Frontal cortex (tissue), 4 donors: ENCODE results near the gene PSMA6. TPM values are rescaled to one million over a fixed set of nuclear protein-coding genes. Genes with fewer than 3 reads are reported as not detected.
"Not testable (repeated sequence)": the region's sequence is repeated elsewhere in the genome, so short reads cannot be mapped to it uniquely, and the experiment has no call there.

Experiments
- DNase-seq, 2 donors: peaks; one replicate each; pipeline ENCODE4 v3.0.0; 2012; ENCODE audit warnings: low spot score in 2 of 2
- FAIRE-seq: peaks from 2 replicates; lab custom pipeline; 2012; peaks lifted over from hg19 to GRCh38; lab: Jason Lieb, UNC
- total RNA-seq: library from RNA; depleted of rRNA; stranded (reverse); fragments of >200 nt; gene quantifications from one replicate; pipeline ENCODE4 v1.2.3, GENCODE V29; 2014
- donor health status: control.
- donor health status: control.
- donor health status: control.

Gene PSMA6
- total RNA-seq, 1 donor from 2014 or later, result 218 TPM

DNA sequence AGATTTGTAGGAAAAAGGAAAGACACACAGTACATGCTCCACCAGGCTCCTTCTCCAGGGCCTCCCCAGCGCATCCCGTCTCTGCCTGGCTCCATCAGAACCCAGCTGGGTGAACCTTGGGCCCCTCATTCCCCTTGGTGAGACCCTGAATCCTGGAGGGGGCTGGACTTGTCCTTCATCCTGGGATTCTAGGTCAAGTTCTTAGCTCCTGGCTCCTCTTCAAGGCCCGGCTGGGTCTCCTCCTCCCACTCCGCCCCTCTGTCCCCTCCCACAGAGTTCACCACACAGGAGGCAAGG is 49.2 kb downstream of the PSMA6 start:
- DNase-seq (no peak), FAIRE-seq (no peak)

DNA sequence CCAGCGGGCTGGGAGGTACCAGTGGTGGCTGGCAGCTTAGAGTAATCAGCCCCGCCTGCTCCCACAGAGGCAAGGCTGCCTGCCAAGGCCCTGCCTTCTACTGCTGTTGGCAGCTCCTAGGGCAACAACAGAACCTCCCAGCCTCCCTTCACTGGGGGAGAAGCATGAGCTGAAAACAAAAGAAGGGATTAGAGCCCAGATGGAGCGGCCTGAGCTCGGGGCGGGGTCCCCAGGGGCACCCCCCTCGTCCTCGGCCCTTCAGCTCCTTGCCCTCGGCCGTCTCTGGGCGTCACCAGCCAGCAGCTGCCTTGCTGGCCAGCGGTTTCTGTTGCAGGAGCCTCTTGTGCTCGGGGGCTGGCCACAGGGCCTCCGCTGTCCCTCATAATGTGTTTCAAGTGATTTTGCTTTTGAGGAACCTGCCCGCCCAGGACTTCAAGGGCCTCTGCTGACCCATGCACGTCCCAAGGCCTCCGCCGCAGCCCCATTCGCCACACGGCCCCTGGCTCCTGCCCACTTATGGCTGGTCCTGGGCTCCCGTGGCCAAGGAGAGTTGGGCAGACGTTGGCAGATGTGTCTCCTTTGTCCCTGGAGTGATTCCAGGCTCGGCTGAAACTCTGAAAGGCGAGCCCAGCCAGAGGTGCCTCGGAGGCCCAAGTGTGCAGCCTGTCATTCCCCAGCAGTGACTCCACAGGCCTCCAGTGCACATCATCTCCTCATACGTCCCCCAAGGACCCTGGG is 49.7 kb downstream of the PSMA6 start:
- FAIRE-seq (no peak), DNase-seq (peak; percentile 52 to 79)

DNA sequence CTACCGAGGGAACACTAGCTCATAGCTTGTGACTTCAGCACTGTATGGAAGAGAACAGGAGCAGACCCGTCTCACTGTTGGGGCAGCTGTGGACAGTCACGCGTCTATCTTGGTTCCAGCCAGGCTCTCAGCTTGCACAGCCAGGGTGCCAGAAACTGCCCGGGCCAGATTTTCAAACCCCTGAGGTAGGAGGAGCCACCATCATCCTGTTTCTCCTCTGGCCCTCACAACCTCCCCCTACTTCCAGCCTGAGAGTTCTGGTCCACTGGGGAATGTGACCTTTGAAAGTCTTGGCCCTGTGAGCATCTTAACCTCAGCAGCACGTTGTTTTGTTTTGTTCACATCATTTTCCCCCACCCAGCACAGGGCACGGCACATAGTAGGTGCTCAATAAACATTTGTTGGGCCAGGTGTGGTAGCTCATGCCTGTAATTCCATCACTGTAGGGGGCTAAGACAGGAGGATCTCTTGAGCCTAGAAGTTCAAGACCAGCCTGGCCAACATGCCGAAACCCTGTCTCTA is 50.4 kb downstream of the PSMA6 start:
- FAIRE-seq (no peak), DNase-seq (no peak)

DNA sequence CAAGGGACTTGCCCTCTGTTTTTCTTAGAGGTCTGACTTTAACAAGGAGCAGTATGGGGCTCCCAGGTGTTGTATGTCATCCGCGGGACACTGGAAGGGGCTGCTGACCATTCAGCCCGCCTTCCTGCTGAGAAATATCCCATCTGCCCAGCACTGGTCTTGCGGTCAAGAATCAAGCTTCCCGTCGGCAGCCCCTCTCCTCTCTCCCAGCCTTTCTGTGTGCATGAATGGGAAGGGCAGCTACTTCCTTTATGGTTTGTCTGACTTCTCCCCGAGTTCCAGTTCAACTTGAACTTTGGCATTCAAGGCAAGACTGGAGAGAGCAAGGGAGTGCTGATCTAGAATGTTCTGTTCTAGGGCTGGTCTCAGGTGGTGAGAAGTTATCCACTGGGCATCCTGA is 51.5 kb downstream of the PSMA6 start:
- DNase-seq (no peak), FAIRE-seq (no peak)

DNA sequence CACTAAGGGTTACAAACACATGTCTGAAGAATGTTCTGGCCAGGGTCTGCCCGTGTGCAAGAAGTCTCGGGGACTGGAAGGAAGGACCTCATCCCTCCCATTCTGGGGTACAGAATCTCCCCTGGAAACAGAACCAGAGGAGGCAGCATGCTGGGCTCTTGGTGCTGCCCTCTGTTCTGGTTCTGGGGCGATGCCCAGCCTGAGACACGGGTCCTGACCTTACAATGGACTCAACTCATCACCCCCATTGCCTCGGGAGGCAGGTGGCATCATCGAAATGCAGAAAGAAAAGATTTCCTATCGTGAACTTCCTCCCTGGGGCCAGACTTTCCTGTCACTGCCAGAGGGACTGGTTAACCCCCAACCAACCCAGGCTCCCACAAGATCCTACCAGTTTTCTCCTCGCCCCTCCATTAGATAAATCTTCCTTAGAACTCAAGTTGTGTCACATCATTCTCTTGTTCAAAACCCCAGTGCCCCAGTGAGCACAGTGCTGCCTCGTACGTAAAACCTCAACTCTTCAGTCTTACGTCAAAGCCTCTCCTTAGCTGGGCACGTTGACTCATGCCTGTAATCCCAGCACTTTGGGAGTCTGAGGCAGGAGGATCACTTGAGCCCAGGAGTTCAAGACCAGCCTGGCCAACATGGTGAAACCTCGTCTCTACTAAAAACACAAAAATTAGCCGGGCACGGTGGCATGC is 52.1 kb downstream of the PSMA6 start:
- DNase-seq, result no peak
- no peak for FAIRE-seq

DNA sequence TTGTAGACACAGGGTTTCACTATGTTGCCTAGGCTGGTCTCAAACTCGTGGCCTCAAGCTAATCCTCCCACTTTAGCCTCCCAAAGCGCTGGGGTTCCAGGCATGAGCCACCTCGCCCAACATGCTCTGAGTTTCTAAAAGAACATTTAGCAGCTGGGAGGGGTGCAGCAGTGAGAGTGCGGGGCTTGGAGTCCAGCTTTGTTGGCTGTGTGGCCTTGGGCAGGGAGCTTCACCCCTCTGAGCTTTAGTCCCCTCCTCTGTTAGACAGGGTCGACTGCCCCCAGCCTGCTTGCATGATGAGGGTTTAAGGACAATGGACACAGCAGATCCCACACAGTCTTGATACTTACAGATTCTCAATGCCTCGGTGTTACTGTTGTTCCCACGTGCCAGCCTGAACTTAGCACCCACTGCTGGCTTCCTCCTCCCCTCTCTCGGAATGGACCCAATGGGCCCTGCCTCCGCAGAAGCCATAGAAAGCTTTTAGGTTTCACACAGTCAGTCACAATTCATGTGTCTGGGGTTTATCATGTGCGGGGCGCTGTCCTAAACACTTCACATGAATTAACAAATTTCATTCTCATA is 54.6 kb downstream of the PSMA6 start:
- no peak for FAIRE-seq
- DNase-seq, result no peak

DNA sequence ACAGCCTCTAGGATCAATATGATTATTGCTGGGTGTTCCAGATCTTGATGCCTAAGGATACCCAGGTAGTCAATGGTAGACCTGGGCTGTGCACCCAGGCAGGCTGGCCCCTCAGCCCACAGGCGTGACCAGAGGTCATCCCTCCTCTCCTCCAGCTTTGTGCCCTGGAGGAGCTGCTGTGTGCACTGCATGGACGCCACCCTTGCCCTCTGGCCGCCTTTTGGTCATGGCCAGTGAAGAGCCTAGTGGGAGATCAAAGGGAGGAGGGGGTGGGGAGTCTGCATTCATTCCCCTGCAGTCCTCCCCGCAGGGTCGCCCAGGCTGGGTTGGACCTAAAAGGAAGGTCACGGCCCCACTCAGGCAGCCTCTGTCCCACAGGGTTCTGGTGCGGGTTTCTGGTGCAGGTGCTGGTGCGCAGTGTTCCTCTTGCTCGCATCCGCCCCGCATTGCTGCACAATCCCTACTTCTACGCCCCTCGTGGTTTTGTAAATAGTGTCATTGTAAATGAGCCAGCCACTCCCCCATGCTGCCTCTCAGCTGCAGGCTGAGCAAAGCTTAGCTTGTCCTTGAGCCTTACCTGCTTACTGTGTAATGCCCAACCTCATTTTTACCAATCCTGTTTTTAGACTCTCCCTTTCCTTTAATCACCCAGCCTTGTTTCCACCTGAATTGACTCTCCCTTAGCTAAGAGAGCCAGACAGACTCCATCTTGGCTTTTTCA is 55.3 kb downstream of the PSMA6 start:
- DNase-seq, result no peak
- no peak for FAIRE-seq

DNA sequence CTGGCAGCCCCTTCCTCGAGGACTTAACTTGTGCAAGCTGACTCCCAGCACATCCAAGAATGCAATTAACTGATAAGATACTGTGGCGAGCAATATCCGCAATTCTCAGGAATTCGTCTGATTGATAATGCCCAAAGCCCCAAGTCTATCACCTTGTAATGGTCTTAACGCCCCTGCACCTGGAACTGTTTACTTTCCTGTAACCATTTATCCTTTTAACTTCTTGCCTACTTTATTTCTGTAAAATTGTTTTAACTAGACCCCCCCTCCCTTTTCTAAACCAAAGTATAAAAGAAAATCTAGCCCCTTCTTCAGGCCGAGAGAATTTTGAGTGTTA is 55.8 kb downstream of the PSMA6 start:
- FAIRE-seq, DNase-seq: not testable (repeated sequence)

DNA sequence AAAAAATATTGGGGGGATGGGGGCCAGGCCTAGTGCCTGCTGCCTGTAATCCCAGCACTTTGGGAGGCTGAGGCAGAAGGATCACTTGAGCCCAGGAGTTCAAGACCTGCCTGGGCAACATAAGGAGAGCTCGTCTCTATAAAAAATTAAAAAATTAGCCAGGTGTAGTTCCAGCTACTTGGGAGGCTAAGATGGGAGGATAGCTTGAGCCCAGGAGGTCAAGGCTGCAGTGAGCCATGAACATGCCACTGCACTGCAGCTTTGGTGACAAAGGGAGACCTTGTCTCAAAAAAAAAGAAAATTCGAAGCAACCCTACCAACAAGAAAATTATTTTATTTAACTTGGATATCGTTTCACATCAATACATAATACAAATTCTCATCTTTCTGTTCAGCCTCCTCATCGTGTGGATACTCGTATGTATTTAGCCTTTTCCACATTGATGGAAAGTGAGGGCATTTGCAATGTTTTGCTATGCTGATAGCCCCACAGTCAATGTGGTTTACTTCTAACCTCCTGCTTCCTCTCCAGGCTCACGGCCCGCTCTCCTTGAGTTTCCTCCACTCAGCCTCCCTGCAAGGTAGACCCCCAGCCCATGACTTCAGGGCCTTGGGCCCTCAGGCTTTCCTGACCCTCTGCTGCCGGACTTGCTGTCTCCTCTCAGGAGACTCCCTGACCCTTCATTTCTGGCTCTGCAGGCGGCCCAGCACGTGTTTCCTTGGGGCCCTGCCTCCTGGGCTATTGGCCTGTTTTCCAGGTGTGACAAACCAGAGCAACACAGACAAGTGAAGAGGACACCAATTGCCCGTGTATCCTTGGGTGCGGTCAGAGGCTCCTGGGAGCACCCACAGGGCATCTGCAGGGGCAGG is 57.5 kb downstream of the PSMA6 start:
- DNase-seq, result no peak
- no peak for FAIRE-seq

DNA sequence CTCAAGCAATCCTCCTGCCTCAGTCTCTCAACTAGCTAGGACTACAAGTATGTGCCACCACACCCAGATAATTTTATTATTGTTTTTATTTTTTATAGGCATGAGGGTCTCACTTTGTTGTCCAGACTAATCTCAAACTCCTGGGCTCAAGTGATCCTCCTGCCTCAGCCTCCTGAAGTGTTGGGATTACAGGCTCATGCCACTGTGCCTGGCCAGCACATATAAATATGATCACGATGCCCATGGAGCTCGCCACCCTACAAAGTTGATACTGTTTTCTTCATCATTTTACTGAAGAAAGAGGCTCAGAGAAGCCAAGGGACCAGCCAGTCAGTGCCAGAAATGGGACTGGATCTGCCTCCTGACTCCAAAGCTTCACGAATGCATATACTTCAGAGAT is 59.3 kb downstream of the PSMA6 start:
- no peak for DNase-seq
- FAIRE-seq, result no peak

DNA sequence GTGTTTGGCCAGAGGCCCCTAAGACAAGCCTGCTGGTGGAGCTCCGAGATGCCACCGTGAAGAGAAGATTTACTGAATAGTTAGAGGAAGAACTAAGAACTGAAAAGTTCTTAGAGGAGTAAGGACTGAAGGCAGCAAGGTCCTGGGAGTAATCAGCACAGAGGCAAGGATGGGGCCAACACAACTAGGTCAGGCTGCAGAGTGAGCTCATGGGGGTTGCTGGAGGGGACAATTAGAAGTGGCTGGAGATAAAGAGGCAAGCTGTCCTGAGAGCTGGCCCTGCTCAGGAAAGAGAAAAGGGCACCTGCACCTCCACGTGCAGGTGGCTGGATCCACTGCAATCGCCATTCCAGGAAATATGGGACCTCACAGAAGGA is 59.7 kb downstream of the PSMA6 start:
- DNase-seq (no peak), FAIRE-seq (no peak)

DNA sequence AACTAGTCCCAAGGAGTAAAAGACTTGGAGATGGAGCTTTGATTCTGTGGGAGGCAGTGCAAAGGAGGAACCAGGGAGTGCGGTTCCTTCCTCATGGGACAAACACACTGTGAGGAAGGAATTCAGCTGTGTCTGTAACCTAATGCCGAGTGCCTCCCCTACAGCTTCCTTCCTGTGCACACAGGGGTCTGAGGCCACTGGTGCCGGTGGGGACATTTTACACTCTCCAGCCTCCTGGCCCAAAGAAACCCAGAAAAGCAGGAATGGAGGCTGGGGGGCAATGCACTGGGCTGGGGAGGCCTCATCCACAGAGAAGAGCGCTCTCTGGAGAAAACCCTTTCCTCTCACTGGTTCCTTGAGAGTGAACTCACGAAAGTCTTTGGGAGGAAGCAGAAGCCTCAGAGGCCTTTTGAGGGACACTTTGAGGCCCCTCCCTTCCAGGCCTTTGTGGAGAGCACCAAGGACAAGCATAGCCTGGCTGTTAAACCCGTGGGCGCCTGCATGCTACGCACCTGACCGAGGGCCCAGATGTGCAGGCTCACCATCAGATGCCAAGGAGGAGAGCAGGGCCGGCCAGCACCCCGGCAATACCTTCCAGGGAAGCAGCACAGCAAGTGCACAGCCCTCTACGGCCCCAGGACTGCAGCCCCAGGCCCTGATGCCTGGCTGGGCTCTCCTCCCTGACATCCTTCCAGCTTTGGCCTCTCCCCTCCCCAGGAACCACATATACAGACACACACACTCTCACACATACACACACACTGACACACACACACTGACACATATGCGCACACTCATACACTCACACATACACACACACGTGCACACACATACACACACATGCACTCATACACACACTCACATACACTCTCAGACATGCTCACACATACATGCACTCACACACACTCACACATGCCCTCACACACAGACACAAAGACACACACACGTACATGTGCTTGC is 60.4 kb downstream of the PSMA6 start:
- FAIRE-seq, result no peak
- no peak for DNase-seq

DNA sequence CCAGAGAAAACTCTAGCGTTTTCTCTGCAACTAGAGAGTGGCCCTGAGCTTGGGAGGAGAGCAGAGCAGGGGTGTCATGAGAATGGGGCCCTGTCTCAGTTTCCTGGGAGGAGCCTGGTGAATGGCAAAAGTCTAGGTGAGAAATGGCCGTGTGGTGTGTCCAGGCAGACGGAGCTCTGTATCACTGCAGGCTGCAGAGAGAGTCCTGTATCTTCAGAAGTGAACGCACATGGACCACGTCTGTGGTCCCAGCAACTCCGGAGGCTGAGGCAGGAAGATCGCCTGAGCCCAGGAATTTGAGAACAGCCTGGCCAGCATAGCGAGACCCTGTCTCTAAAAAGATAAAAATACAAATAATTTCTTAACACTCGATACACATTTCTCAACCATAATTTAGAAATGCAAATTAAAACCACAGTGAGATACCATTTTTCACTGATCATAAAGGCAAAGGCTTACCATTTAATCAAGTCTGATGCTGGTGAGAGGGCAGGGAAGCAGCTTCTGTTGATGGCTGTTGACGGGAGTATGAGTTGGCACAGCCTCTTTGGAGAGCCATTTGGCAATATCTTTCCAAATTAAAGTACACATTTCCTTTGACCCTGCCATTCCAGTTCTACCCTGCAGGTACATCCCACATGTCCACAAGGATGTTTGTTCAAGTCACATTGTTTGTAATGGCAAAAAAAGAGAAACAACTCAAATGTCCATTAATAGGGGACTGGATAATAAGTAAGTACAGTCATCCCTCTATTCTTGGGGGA is 61.4 kb downstream of the PSMA6 start:
- FAIRE-seq (no peak), DNase-seq (no peak)

DNA sequence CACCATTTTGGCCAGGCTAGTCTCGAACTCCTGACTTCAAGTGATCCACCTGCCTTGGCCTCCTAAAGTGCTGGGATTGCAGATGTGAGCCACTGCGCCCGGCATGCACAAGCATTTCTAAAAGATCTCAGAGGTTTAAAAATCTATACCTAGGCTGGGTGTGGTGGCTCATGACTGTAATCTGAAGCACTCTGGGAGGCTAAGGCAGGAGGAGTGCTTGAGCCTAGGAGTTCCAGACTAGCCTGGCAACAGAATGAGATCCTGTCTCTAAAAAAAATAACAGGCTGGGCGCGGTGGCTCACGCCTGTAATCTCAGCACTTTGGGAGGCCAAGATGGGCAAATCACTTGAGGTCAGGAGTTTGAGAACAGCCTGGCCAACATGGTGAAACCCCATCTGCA is 63.1 kb downstream of the PSMA6 start:
- FAIRE-seq, result not testable (repeated sequence)

DNA sequence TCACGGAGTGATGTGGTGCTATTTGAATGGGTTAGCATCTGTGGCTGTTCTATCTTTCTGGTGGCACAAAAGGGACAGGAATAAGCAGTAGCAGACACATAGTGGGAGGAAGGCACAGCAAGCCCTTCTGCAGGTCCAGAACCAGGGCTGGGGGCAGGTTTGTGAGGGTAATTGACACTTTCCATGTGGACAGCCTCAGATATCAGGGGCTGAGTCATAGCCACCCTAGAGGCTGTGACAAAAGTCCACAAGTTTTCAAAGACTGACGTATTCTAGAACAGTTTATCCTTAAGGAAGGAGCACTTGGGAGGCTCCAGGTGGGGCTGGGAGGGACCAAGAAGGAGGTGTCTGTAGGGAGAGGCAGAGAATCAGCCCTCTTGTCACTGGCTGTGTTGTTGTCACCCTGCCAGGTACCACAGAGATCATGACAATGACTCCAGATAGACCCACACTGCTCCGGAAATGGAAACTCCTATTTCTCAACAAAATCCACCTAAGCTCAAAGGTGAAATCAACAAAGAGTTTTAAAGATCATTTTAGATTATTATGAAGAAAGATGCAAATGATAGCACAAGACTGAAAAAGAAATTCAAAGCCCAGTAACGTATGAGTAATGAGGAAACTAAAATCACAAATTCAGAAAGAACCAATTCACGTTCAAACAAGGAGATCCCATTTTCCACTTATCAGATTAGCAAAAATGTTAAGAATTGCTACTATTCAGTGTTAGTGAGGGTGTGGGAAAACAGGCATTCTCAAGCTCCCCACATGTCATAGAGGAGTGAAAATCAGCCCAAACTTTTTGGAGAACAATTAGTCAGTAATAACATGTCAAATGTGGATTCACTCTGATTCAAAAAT is 64.0 kb downstream of the PSMA6 start:
- FAIRE-seq, result no peak

More for the DNA sequence above, 63.1 kb downstream of the PSMA6 start:
- DNase-seq, result not testable (repeated sequence)

DNA sequence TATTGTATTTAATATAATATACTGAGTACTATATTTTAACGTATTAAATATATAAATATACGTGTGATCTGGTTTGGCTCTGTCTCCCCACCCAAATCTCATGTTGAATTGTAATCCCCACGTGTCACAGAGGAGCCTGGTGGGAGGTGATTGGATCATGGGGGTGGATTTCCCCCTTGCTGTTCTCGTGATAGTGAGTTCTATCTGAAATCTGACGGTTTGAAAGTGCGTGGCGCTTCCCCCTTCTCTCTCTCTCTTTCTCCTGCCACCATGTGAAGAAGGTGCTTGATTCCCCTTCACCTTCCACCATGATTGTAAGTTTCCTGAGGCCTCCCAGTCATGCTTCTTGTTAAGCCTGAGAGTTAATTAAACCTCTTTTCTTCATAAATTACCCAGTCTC is 67.5 kb downstream of the PSMA6 start:
- not testable (repeated sequence) for FAIRE-seq, DNase-seq

More for the DNA sequence above, 64.0 kb downstream of the PSMA6 start:
- no peak for DNase-seq

DNA sequence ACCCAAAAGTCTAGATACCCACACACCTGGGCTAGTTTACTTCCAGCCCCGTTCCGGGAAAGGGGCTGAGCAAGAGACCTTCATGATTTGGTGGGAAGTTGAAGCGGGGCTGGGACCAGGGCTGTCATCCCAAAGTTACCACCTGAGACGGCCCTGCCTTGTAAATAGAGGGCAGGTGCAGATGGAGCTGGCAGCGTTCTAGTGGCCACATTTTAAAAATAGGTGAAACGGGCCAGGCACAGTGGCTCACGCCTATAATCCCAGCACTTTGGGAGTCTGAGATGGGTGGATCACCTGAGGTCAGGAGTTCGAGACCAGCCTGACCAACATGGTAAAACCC is 68.9 kb downstream of the PSMA6 start:
- no peak for FAIRE-seq
- DNase-seq, result no peak
